H9 (cell line): ENCODE data around the gene SSRP1. TPM values are rescaled to one million over a fixed set of nuclear protein-coding genes. Genes with fewer than 3 reads are reported as not detected.

ENCODE experiments used
- DNase-seq: peaks from one replicate; pipeline ENCODE4 v3.0.0-alpha.2; 2017
- H2AFZ ChIP-seq: one replicate; pipeline ENCODE4 v1.6.1; 2013; ENCODE audit warnings: mild to moderate bottlenecking, low read length, control low read depth, moderate library complexity
- H2AK5ac ChIP-seq: 2 replicates; pipeline ENCODE4 v1.6.1; 2013; ENCODE audit warnings: low read length, control low read depth, mixed read lengths; ENCODE audit not compliant: insufficient read length
- H2BK120ac ChIP-seq: one replicate; pipeline ENCODE4 v1.6.1; 2013; ENCODE audit warnings: low read depth, mild to moderate bottlenecking, low read length, control low read depth, inconsistent platforms; ENCODE audit not compliant: poor library complexity, severe bottlenecking
- H2BK12ac ChIP-seq: 2 replicates; pipeline ENCODE4 v1.6.1; 2013; ENCODE audit warnings: low read length, control low read depth, mixed read lengths, low read depth; ENCODE audit not compliant: insufficient read length
- H2BK15ac ChIP-seq: 2 replicates; pipeline ENCODE4 v1.6.1; 2013; ENCODE audit warnings: low read depth, low read length, control low read depth
- H2BK20ac ChIP-seq: one replicate; pipeline ENCODE4 v1.6.1; 2013; ENCODE audit warnings: low read depth, mild to moderate bottlenecking, low read length, control low read depth, inconsistent platforms; ENCODE audit not compliant: poor library complexity, severe bottlenecking
- H2BK5ac ChIP-seq: 2 replicates; pipeline ENCODE4 v1.6.1; 2013; ENCODE audit warnings: low read length, control low read depth, mixed read lengths; ENCODE audit not compliant: insufficient read length
- H3K14ac ChIP-seq: 2 replicates; pipeline ENCODE4 v1.6.1; 2013; ENCODE audit warnings: low read length, control low read depth; ENCODE audit not compliant: insufficient read depth
- H3K18ac ChIP-seq: 2 replicates; pipeline ENCODE4 v1.6.1; 2013; ENCODE audit warnings: low read depth, mild to moderate bottlenecking, mixed read lengths, low read length, control low read depth; ENCODE audit not compliant: insufficient read length
- H3K23ac ChIP-seq: 2 replicates; pipeline ENCODE4 v1.6.1; 2013; ENCODE audit warnings: low read length, control low read depth, mixed read lengths, low read depth; ENCODE audit not compliant: insufficient read length
- H3K23me2 ChIP-seq: 2 replicates; pipeline ENCODE4 v1.6.1; 2013; ENCODE audit warnings: low read depth, mild to moderate bottlenecking, mixed read lengths, low read length, control low read depth; ENCODE audit not compliant: insufficient read length, poor library complexity, severe bottlenecking
- H3K27ac ChIP-seq: 2 replicates; pipeline ENCODE4 v1.5.1; 2013; ENCODE audit warnings: low read length, control low read depth, mixed read lengths, low read depth; ENCODE audit not compliant: insufficient read length
- H3K27me3 ChIP-seq: 2 replicates; pipeline ENCODE4 v1.6.1; 2013; ENCODE audit warnings: low read length, control low read depth, inconsistent platforms; ENCODE audit not compliant: insufficient read depth
- H3K4ac ChIP-seq: 2 replicates; pipeline ENCODE4 v1.6.1; 2013; ENCODE audit warnings: low read depth, mild to moderate bottlenecking, control low read depth, inconsistent platforms, low read length, moderate library complexity
- H3K4me1 ChIP-seq: 2 replicates; pipeline ENCODE4 v1.6.1; 2013; ENCODE audit warnings: low read length, control low read depth, inconsistent platforms; ENCODE audit not compliant: insufficient read depth
- H3K4me2 ChIP-seq: 2 replicates; pipeline ENCODE4 v1.6.1; 2013; ENCODE audit warnings: low read length, control low read depth, mixed read lengths; ENCODE audit not compliant: insufficient read length, insufficient read depth
- H3K56ac ChIP-seq: 2 replicates; pipeline ENCODE4 v1.6.1; 2013; ENCODE audit warnings: low read depth, mild to moderate bottlenecking, mixed read lengths, low read length, control low read depth; ENCODE audit not compliant: insufficient read length
- H3K79me1 ChIP-seq: 2 replicates; pipeline ENCODE4 v1.6.1; 2013; ENCODE audit warnings: low read depth, mild to moderate bottlenecking, moderate library complexity, low read length, control low read depth, inconsistent platforms; ENCODE audit not compliant: insufficient read depth, poor library complexity, severe bottlenecking
- H3K79me2 ChIP-seq: 2 replicates; pipeline ENCODE4 v1.6.1; 2013; ENCODE audit warnings: low read length, control low read depth, inconsistent platforms; ENCODE audit not compliant: insufficient read depth
- H3K9ac ChIP-seq: 2 replicates; pipeline ENCODE4 v1.6.1; 2013; ENCODE audit warnings: low read length, control low read depth, mixed read lengths; ENCODE audit not compliant: insufficient read length; ENCODE audit errors: extremely low read depth
- H3K9me3 ChIP-seq: one replicate; pipeline ENCODE4 v1.6.1; 2013; ENCODE audit warnings: low read depth, low read length, inconsistent platforms; ENCODE audit not compliant: control insufficient read depth
- H3T11ph ChIP-seq: one replicate; pipeline ENCODE4 v1.6.1; 2013; ENCODE audit warnings: mild to moderate bottlenecking, low read length, control low read depth, inconsistent platforms
- H4K20me1 ChIP-seq: one replicate; pipeline ENCODE4 v1.6.1; 2013; ENCODE audit not compliant: control insufficient read depth, insufficient read length, insufficient read depth
- H4K5ac ChIP-seq: 2 replicates; pipeline ENCODE4 v1.6.1; 2013; ENCODE audit warnings: low read depth, mild to moderate bottlenecking, mixed read lengths, low read length, control low read depth; ENCODE audit not compliant: insufficient read length
- H4K8ac ChIP-seq: replicated peaks from 2 replicates; pipeline ENCODE4 v1.6.1; 2013; ENCODE audit warnings: low read length, control low read depth, mixed read lengths, low read depth; ENCODE audit not compliant: insufficient read length
- H4K91ac ChIP-seq: 2 replicates; pipeline ENCODE4 v1.6.1; 2013; ENCODE audit warnings: low read depth, mild to moderate bottlenecking, moderate library complexity, mixed read lengths, low read length, control low read depth; ENCODE audit not compliant: insufficient read length
- H3K27ac Mint-ChIP-seq, 3 experiments: 2 replicates in 2 of 3; 3 replicates in 1 of 3; pipeline ENCODE4 v1.8.0; 2020 to 2021; ENCODE audit warnings: mixed read lengths in 3 of 3, mild to moderate bottlenecking in 1 of 3, moderate library complexity in 1 of 3
- H3K27me3 Mint-ChIP-seq: 2 replicates; pipeline ENCODE4 v1.8.0; 2021; ENCODE audit warnings: low read depth, mild to moderate bottlenecking, moderate library complexity, mixed read lengths
- H3K36me3 Mint-ChIP-seq, 3 experiments: 2 replicates in 2 of 3; 3 replicates in 1 of 3; pipeline ENCODE4 v1.8.0; 2020 to 2021; ENCODE audit warnings: low read depth in 3 of 3, mixed read lengths in 3 of 3; ENCODE audit not compliant: insufficient read depth in 1 of 3
- H3K4me1 Mint-ChIP-seq, 2 experiments: 2 replicates each; pipeline ENCODE4 v1.8.0; 2020; ENCODE audit warnings: mixed read lengths in 2 of 2
- H3K4me3 Mint-ChIP-seq, 2 experiments: 2 replicates in 1 of 2; 3 replicates in 1 of 2; pipeline ENCODE4 v1.8.0; 2020 to 2021; ENCODE audit warnings: mild to moderate bottlenecking in 2 of 2, mixed read lengths in 2 of 2, moderate library complexity in 1 of 2
- H3K9me3 Mint-ChIP-seq, 2 experiments: 2 replicates in 1 of 2; 3 replicates in 1 of 2; pipeline ENCODE4 v1.8.0; 2020; ENCODE audit warnings: mild to moderate bottlenecking in 2 of 2, mixed read lengths in 2 of 2, moderate library complexity in 1 of 2
- WGBS: extraction: QIAGEN DNeasy Blood & Tissue Kit; methylation state at CpG from one replicate; pipeline ENCODE4 v1.1.7; 2013; ENCODE audit warnings: missing lambda C conversion rate, low lambda C conversion rate, mixed read lengths; ENCODE audit not compliant: insufficient read length; ENCODE audit errors: extremely low coverage; 5-methylcytosine and 5-hydroxymethylcytosine counted together
- total RNA-seq: library from RNA; stranded (reverse); gene quantifications from 2 replicates; pipeline ENCODE4 v1.2.1, GENCODE V29; 2021
- TF ChIP-seq, protein P1 (sequence below): fragments of 200-600 bp; sonication (generic); conservative IDR thresholded peaks from 3 replicates; pipeline ENCODE4 v1.8.0; 2021; ENCODE audit warnings: antibody characterized with exemption, mild to moderate bottlenecking

Gene SSRP1
- total RNA-seq, 1 experiment from 2014 or later, result 202 TPM

DNA sequence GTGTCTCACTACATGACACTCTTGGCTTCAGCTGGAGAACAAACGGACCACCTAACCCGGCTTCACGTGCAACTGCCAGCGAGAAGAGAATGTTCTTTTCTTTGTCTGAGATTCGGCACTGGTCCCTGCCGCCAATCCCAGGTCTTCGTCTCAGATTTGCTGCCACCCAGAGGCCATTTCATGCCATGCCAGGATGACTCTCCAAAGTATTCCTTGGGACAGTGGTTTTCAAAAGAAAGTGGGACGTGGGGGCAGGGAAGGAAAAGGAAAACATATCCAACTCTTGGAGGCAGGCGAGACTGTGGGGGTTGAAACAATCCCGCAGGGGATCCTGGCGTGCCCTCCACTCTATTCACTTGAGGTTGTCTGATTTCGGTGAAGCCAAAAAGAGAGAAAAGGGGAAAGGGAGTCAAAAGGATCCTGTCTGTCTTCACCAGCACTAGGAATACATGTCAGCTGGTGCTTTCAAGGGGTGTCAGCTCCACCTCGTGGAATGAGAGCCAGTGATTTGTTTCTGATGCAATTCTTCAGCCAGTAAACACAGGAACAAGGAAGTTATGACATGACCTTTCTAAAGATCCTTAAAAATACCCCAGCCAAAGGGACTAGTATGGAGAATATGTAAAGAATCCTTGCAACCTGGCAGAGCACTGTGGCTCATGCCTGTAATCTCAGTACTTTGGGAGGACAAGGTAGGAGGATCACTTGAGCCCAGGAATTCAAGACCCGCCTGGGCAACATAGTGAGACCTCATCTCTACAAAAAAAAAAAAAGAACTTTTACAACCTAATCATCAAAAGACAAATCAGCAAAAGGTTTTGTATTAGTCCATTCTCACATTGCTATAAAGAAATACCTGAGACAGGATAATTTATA, 57.6 kb downstream of the SSRP1 start:
- H3K14ac ChIP-seq, result no peak overlapping the region
- no peak overlapping the region for H3K56ac ChIP-seq
- H3K36me3 Mint-ChIP-seq, result peaks cover 0 to 3% (median 0%) of the 10 kb centered on the region in 3 experiments; a peak in 4 of 7 replicates
- peak overlapping the region; percentile 64 to 91 (median 89); a peak in 5 of 7 replicates for H3K27ac Mint-ChIP-seq
- no CpG with 5 or more reads among the region's 14 CpGs for WGBS
- peaks cover 0 to 13% of the 10 kb centered on the region in 2 experiments; a peak in 3 of 5 replicates for H3K9me3 Mint-ChIP-seq
- no peak overlapping the region for H3K9ac ChIP-seq
- H2BK20ac ChIP-seq, result no peak overlapping the region
- no peaks in the 10 kb centered on the region for H4K20me1 ChIP-seq
- peak overlapping the region; percentile 37 for H3T11ph ChIP-seq
- peak overlapping the region; percentile 57 for H2AFZ ChIP-seq
- no peak overlapping the region for H3K4ac ChIP-seq
- peak overlapping the region; percentile 58 for H3K18ac ChIP-seq
- no peak overlapping the region for H2AK5ac ChIP-seq
- H3K4me1 Mint-ChIP-seq, result peaks cover 40 to 43% of the 10 kb centered on the region in 2 experiments
- no peaks in the 10 kb centered on the region for H3K23me2 ChIP-seq
- H3K27me3 Mint-ChIP-seq, result peaks cover 11% of the 10 kb centered on the region
- H2BK15ac ChIP-seq, result no peak overlapping the region
- no peak overlapping the region for H3K23ac ChIP-seq
- no peak overlapping the region for H3K27ac ChIP-seq
- H3K4me3 Mint-ChIP-seq, result peak overlapping the region in 1 of 2 experiments; percentile 4; a peak in 1 of 5 replicates
- peak; percentile 84 for DNase-seq
- TF ChIP-seq, protein P1, sequence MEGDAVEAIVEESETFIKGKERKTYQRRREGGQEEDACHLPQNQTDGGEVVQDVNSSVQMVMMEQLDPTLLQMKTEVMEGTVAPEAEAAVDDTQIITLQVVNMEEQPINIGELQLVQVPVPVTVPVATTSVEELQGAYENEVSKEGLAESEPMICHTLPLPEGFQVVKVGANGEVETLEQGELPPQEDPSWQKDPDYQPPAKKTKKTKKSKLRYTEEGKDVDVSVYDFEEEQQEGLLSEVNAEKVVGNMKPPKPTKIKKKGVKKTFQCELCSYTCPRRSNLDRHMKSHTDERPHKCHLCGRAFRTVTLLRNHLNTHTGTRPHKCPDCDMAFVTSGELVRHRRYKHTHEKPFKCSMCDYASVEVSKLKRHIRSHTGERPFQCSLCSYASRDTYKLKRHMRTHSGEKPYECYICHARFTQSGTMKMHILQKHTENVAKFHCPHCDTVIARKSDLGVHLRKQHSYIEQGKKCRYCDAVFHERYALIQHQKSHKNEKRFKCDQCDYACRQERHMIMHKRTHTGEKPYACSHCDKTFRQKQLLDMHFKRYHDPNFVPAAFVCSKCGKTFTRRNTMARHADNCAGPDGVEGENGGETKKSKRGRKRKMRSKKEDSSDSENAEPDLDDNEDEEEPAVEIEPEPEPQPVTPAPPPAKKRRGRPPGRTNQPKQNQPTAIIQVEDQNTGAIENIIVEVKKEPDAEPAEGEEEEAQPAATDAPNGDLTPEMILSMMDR, result peak; percentile 90
- peaks cover 9% of the 10 kb centered on the region for H3K9me3 ChIP-seq
- H3K4me2 ChIP-seq, result no peak overlapping the region
- H3K27me3 ChIP-seq, result no peaks in the 10 kb centered on the region
- H3K79me1 ChIP-seq, result no peaks in the 10 kb centered on the region
- peaks cover under 1% of the 10 kb centered on the region; the same call in 1 of the 2 replicates for H3K4me1 ChIP-seq
- no peak overlapping the region for H2BK12ac ChIP-seq
- no peak overlapping the region for H4K8ac ChIP-seq
- no peak overlapping the region for H4K5ac ChIP-seq
- no peak overlapping the region for H2BK120ac ChIP-seq
- H4K91ac ChIP-seq, result no peak overlapping the region
- no peak overlapping the region for H2BK5ac ChIP-seq
- no peaks in the 10 kb centered on the region for H3K79me2 ChIP-seq
